ENCODE data around the gene NEDD4L. TPM values are rescaled to one million over a fixed set of nuclear protein-coding genes. Genes with fewer than 3 reads are reported as not detected.

Gene NEDD4L
- polyA plus RNA-seq, 1 of the 3 experiments (the other 2 are of a cell fraction), result 13.2 TPM

DNA sequence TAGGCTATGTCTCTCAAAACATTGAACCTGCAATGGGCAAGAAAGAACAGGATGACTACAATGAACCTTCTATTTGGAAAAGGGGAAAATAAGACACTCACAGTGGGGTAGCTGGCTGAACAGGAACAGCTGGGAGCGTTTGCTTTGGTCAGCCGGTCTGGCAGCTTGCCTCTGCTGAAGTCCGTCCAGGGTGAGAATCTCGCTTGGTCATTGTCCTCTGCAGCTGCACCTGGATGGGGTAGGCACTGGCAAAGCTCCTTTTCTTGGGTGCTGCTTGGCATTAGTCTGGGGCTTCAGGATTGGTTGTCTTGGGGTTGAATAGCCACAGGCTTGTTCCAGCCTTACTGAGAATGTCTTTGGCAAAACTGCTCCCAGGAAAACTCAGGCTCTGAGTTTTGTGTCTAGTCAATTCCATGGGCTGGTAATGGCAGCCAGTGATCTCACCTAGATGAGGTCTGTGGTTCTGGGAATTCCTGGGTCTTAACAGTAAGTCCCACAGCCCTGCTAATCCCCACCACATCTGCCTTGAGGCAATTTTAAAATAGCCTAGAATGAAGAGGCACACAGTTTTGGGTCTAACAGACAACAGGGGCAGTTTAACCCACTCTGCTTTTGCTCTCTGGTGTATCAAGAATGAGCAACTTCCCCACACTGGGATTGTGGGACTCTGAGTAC is 13.4 kb downstream of the NEDD4L start:
- Histone ChIP-seq H3F3A (replicated peaks; ENCODE audit: insufficient read depth) (peaks cover 8% of the 10 kb centered on the region), H3K9me2 (no peaks in the 10 kb centered on the region), H4K20me1 (ENCODE audit: insufficient read depth) (no peaks in the 10 kb centered on the region), H3K4me1 (ENCODE audit: control insufficient read depth in 1 of 2, insufficient read depth in 2 of 2, low read depth in 1 of 2, low read length in 1 of 2) (peaks cover 0 to 8% of the 10 kb centered on the region in 2 experiments; a peak in 1 of 4 replicates), H3K27ac (ENCODE audit: low read depth in 2 of 2, low read length in 1 of 2) (no peak overlapping the region), H3K4me2 (no peak overlapping the region), H3K9me3 (no peaks in the 10 kb centered on the region), H3K9ac (no peak overlapping the region), H2AFZ (ENCODE audit: low read depth) (no peak overlapping the region), H3K79me2 (ENCODE audit: insufficient read depth) (no peaks in the 10 kb centered on the region), H3K4me3 (ENCODE audit: low read depth in 2 of 2, low read length in 1 of 2) (no peak overlapping the region), H3K27me3 (ENCODE audit: insufficient read depth) (no peaks in the 10 kb centered on the region), H3K36me3 (replicated peaks in 1 of 2; ENCODE audit: control insufficient read depth in 1 of 2, insufficient read depth in 2 of 2, low read length in 1 of 2) (no peaks in the 10 kb centered on the region)
- ChIA-PET POLR2A (no interaction called here), CTCF (interaction anchor here (2.2 to 4.0 kb wide), 2 partner anchors 14 to 64 kb away, joined by 7 to 23 read pairs; no protein-coding TSS in a partner anchor)
- WGBS (ENCODE audit: low lambda C conversion rate), result 89% methylated on average over 3 of the region's 4 CpGs
- no peak for TF ChIP-seq SMC3 (IDR thresholded peaks at IDR 0.05; ENCODE audit: low read depth, low read length)
- no peak for TF ChIP-seq TCF12 (IDR thresholded peaks at IDR 0.05)
- TF ChIP-seq GATA2 (CRISPR knock-in tag; IDR thresholded peaks at IDR 0.05), result no peak
- no peak for TF ChIP-seq NRF1 (IDR thresholded peaks at IDR 0.05; ENCODE audit: low read depth, low read length)
- TF ChIP-seq, protein P1, sequence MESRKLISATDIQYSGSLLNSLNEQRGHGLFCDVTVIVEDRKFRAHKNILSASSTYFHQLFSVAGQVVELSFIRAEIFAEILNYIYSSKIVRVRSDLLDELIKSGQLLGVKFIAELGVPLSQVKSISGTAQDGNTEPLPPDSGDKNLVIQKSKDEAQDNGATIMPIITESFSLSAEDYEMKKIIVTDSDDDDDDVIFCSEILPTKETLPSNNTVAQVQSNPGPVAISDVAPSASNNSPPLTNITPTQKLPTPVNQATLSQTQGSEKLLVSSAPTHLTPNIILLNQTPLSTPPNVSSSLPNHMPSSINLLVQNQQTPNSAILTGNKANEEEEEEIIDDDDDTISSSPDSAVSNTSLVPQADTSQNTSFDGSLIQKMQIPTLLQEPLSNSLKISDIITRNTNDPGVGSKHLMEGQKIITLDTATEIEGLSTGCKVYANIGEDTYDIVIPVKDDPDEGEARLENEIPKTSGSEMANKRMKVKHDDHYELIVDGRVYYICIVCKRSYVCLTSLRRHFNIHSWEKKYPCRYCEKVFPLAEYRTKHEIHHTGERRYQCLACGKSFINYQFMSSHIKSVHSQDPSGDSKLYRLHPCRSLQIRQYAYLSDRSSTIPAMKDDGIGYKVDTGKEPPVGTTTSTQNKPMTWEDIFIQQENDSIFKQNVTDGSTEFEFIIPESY (IDR thresholded peaks at IDR 0.05; ENCODE audit: borderline replicate concordance, low read depth), result no peak
- no peak for TF ChIP-seq ELF1 (IDR thresholded peaks at IDR 0.05)
- TF ChIP-seq RXRA (IDR thresholded peaks at IDR 0.05; ENCODE audit: borderline replicate concordance, low read depth), result no peak
- TF ChIP-seq RCOR1 (IDR thresholded peaks at IDR 0.05; ENCODE audit: low read length), result no peak
- TF ChIP-seq, protein P2, sequence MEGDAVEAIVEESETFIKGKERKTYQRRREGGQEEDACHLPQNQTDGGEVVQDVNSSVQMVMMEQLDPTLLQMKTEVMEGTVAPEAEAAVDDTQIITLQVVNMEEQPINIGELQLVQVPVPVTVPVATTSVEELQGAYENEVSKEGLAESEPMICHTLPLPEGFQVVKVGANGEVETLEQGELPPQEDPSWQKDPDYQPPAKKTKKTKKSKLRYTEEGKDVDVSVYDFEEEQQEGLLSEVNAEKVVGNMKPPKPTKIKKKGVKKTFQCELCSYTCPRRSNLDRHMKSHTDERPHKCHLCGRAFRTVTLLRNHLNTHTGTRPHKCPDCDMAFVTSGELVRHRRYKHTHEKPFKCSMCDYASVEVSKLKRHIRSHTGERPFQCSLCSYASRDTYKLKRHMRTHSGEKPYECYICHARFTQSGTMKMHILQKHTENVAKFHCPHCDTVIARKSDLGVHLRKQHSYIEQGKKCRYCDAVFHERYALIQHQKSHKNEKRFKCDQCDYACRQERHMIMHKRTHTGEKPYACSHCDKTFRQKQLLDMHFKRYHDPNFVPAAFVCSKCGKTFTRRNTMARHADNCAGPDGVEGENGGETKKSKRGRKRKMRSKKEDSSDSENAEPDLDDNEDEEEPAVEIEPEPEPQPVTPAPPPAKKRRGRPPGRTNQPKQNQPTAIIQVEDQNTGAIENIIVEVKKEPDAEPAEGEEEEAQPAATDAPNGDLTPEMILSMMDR (IDR thresholded peaks at IDR 0.05), result no peak
- no peak for TF ChIP-seq FOSL2 (IDR thresholded peaks at IDR 0.05; ENCODE audit: borderline replicate concordance, low read depth)
- DNase-seq, result no peak

DNA sequence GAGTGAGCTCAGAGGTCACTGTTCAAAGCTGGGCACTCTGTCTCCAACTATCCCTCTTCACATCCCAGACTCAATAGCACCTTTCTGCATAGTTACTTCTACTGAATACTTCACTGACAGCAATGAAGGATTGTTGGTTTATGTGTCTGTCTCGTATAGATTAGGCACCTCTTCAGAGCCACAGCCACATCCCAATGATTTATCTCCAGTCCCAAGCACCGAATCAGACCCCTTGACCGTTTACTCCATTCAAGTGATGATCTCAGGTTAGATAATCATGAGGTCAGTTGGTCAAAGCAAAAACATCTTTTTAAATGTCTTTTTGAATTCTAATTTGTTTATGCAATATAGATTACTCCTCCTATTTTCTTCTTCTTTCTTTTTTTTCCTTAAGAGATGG is 14.7 kb downstream of the NEDD4L start:
- Histone ChIP-seq H3K4me3 (ENCODE audit: low read depth in 2 of 2, low read length in 1 of 2) (no peak overlapping the region), H3K27me3 (ENCODE audit: insufficient read depth) (no peaks in the 10 kb centered on the region), H4K20me1 (ENCODE audit: insufficient read depth) (no peaks in the 10 kb centered on the region), H3K27ac (ENCODE audit: low read depth in 2 of 2, low read length in 1 of 2) (no peak overlapping the region), H3K79me2 (ENCODE audit: insufficient read depth) (no peaks in the 10 kb centered on the region), H3F3A (replicated peaks; ENCODE audit: insufficient read depth) (peaks cover 8% of the 10 kb centered on the region), H2AFZ (ENCODE audit: low read depth) (no peak overlapping the region), H3K9ac (no peak overlapping the region), H3K9me2 (no peaks in the 10 kb centered on the region), H3K36me3 (replicated peaks in 1 of 2; ENCODE audit: control insufficient read depth in 1 of 2, insufficient read depth in 2 of 2, low read length in 1 of 2) (no peaks in the 10 kb centered on the region), H3K9me3 (no peaks in the 10 kb centered on the region), H3K4me1 (ENCODE audit: control insufficient read depth in 1 of 2, insufficient read depth in 2 of 2, low read depth in 1 of 2, low read length in 1 of 2) (peaks cover 0 to 8% of the 10 kb centered on the region in 2 experiments; a peak in 1 of 4 replicates), H3K4me2 (no peak overlapping the region)
- CTCF ChIA-PET, result interaction anchor here (2.2 kb wide), 1 partner anchor 15 kb away, joined by 7 read pairs; no protein-coding TSS in a partner anchor
- WGBS (ENCODE audit: low lambda C conversion rate), result 38% methylated on average over 3 of the region's 3 CpGs
- TF ChIP-seq EZH2phosphoT487 (IDR thresholded peaks at IDR 0.05; ENCODE audit: borderline replicate concordance, low read depth) (no peak), TEAD4 (IDR thresholded peaks at IDR 0.05; ENCODE audit: borderline replicate concordance, insufficient read depth) (no peak), GATA2 (CRISPR knock-in tag; IDR thresholded peaks at IDR 0.05) (no peak), RCOR1 (IDR thresholded peaks at IDR 0.05; ENCODE audit: low read length) (no peak), CHD2 (IDR thresholded peaks at IDR 0.05; ENCODE audit: low read length, partially characterized antibody) (no peak), FOXJ3 (CRISPR knock-in tag; IDR thresholded peaks at IDR 0.05) (no peak)
- TF ChIP-seq, protein P3, sequence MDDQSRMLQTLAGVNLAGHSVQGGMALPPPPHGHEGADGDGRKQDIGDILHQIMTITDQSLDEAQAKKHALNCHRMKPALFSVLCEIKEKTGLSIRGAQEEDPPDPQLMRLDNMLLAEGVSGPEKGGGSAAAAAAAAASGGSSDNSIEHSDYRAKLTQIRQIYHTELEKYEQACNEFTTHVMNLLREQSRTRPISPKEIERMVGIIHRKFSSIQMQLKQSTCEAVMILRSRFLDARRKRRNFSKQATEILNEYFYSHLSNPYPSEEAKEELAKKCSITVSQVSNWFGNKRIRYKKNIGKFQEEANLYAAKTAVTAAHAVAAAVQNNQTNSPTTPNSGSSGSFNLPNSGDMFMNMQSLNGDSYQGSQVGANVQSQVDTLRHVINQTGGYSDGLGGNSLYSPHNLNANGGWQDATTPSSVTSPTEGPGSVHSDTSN (IDR thresholded peaks at IDR 0.05), result no peak
- TF ChIP-seq, protein P4, sequence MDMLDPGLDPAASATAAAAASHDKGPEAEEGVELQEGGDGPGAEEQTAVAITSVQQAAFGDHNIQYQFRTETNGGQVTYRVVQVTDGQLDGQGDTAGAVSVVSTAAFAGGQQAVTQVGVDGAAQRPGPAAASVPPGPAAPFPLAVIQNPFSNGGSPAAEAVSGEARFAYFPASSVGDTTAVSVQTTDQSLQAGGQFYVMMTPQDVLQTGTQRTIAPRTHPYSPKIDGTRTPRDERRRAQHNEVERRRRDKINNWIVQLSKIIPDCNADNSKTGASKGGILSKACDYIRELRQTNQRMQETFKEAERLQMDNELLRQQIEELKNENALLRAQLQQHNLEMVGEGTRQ (IDR thresholded peaks at IDR 0.05; ENCODE audit: borderline replicate concordance, low read depth, low read length), result no peak
- TF ChIP-seq, protein P5, sequence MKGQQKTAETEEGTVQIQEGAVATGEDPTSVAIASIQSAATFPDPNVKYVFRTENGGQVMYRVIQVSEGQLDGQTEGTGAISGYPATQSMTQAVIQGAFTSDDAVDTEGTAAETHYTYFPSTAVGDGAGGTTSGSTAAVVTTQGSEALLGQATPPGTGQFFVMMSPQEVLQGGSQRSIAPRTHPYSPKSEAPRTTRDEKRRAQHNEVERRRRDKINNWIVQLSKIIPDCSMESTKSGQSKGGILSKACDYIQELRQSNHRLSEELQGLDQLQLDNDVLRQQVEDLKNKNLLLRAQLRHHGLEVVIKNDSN (IDR thresholded peaks at IDR 0.05; ENCODE audit: borderline replicate concordance, low read depth), result no peak
- DNase-seq, result no peak
- POLR2A ChIA-PET, result no interaction called here

Measured in SK-N-SH (cell line).